HepG2 (cell line): ENCODE measurements around the gene NPW. TPM values are rescaled to one million over a fixed set of nuclear protein-coding genes. Genes with fewer than 3 reads are reported as not detected.

Experiments used
- AGO2 ChIP-seq: fragments of 200-400 bp; formaldehyde crosslinking; optimal IDR thresholded peaks from 2 replicates; pipeline ENCODE3; 2017; ENCODE audit warnings: mild to moderate bottlenecking, low read depth, low read length, moderate library complexity
- ETV6 ChIP-seq: sonication (generic); formaldehyde crosslinking; conservative IDR thresholded peaks from 2 replicates; pipeline ENCODE4 v1.4.0; 2020; ENCODE audit warnings: missing genetic modification reagents
- FOXO4 ChIP-seq: sonication (generic); formaldehyde crosslinking; conservative IDR thresholded peaks from 2 replicates; pipeline ENCODE4 v1.8.1; 2023; ENCODE audit warnings: missing genetic modification reagents
- GZF1 ChIP-seq: sonication (generic); formaldehyde crosslinking; IDR thresholded peaks from 2 replicates; pipeline ENCODE4 v1.5.1; 2020; ENCODE audit warnings: mild to moderate bottlenecking, missing genetic modification reagents
- MED1 ChIP-seq: sonication (generic); formaldehyde crosslinking; IDR thresholded peaks from 2 replicates; pipeline ENCODE4 v1.4.0; 2020; ENCODE audit warnings: missing genetic modification reagents
- PRDM15 ChIP-seq: sonication (generic); formaldehyde crosslinking; IDR thresholded peaks from 2 replicates; pipeline ENCODE4 v1.4.0; 2020; ENCODE audit warnings: missing genetic modification reagents
- SMAD9 ChIP-seq: sonication (generic); formaldehyde crosslinking; IDR thresholded peaks from 2 replicates; pipeline ENCODE4 v1.5.1; 2020; ENCODE audit warnings: mild to moderate bottlenecking, missing genetic modification reagents
- U2AF1 ChIP-seq: fragments of 200-400 bp; formaldehyde crosslinking; optimal IDR thresholded peaks from 2 replicates; pipeline ENCODE3; 2017; ENCODE audit warnings: mild to moderate bottlenecking, low read depth, low read length
- ZFP36L2 ChIP-seq: sonication (generic); formaldehyde crosslinking; IDR thresholded peaks from 2 replicates; pipeline ENCODE4 v1.4.0; 2020; ENCODE audit warnings: missing genetic modification reagents
- ZNF142 ChIP-seq: sonication (generic); formaldehyde crosslinking; IDR thresholded peaks from 2 replicates; pipeline ENCODE4 v1.4.0; 2020; ENCODE audit warnings: missing genetic modification reagents
- ZNF317 ChIP-seq: sonication (generic); formaldehyde crosslinking; IDR thresholded peaks from 2 replicates; pipeline ENCODE4 v1.5.0; 2020; ENCODE audit warnings: mild to moderate bottlenecking, missing genetic modification reagents
- ZNF446 ChIP-seq: sonication (generic); formaldehyde crosslinking; IDR thresholded peaks from 2 replicates; pipeline ENCODE4 v1.5.0; 2020; ENCODE audit warnings: mild to moderate bottlenecking, missing genetic modification reagents
- ZNF557 ChIP-seq: sonication (generic); formaldehyde crosslinking; IDR thresholded peaks from 2 replicates; pipeline ENCODE4 v1.4.0; 2020; ENCODE audit warnings: missing genetic modification reagents
- ZNF598 ChIP-seq: sonication (generic); formaldehyde crosslinking; IDR thresholded peaks from 2 replicates; pipeline ENCODE4 v1.5.1; 2020; ENCODE audit warnings: mild to moderate bottlenecking, missing genetic modification reagents, borderline replicate concordance
- ZNF770 ChIP-seq: sonication (generic); formaldehyde crosslinking; IDR thresholded peaks from 2 replicates; pipeline ENCODE4 v1.5.0; 2020; ENCODE audit warnings: mild to moderate bottlenecking, missing genetic modification reagents
- polyA plus RNA-seq, 8 experiments: library from polyadenylated mRNA; depleted of rRNA in 3 of 8; stranded (reverse) in 7 of 8; unstranded in 1 of 8; fragments of >200 nt; fragmentation: Illumina TruSeq in 4 of 8; extraction: Trizol in 4 of 8; gene quantifications; 2 replicates each; pipeline versions ENCODE4 v1.2.1 to v1.2.3, GENCODE V29; 2011 to 2016; ENCODE audit warnings: low read depth in 4 of 8, missing spikeins in 1 of 8, mixed read lengths in 1 of 8; ENCODE audit not compliant: insufficient read depth in 1 of 8
- total RNA-seq, 5 experiments: library from RNA; depleted of rRNA; stranded (reverse); fragments of >200 nt; fragmentation: Illumina TruSeq; extraction: Trizol; gene quantifications; 2 replicates each; pipeline ENCODE4 v1.2.3, GENCODE V29; 2016; ENCODE audit warnings: low read depth in 1 of 5

Gene NPW
- total and polyA plus RNA-seq, 2 of the 13 experiments (the other 11 are each of a cell fraction or from before 2014, with no cell fraction given) = 0.24 to 0.97 TPM

GRCh38 chr16:1971796-1972489, 47.6 kb upstream of the NPW start, which contains the start of gene TBL3 (continued):
- TF ChIP-seq ZNF142 (CRISPR knock-in tag) (no peak), ZNF446 (CRISPR knock-in tag) (no peak), ZFP36L2 (CRISPR knock-in tag) (no peak), ZNF598 (CRISPR knock-in tag) (peak; percentile 63), MED1 (CRISPR knock-in tag) (peak; percentile 79), AGO2 (peak; percentile 41), ETV6 (CRISPR knock-in tag) (peak; percentile 55; the same call in 1 of the 2 replicates), GZF1 (CRISPR knock-in tag) (no peak), PRDM15 (no peak), FOXO4 (no peak), ZNF557 (CRISPR knock-in tag) (peak; percentile 21; the same call in 1 of the 2 replicates), ZNF770 (CRISPR knock-in tag) (peak; percentile 82), U2AF1 (no peak), SMAD9 (CRISPR knock-in tag) (0 out of 2 replicates have a peak, but pooled peaks have one; percentile 77), ZNF317 (CRISPR knock-in tag) (peak; percentile 79; the same call in 1 of the 2 replicates)
